ENCODE data around the gene ENDOV. TPM values are rescaled to one million over a fixed set of nuclear protein-coding genes. Genes with fewer than 3 reads are reported as not detected.

Gene ENDOV
- total and polyA plus RNA-seq, 2 of the 13 experiments (the other 11 are each of a cell fraction or from before 2014, with no cell fraction given) = 15.1 to 17.1 TPM

DNA sequence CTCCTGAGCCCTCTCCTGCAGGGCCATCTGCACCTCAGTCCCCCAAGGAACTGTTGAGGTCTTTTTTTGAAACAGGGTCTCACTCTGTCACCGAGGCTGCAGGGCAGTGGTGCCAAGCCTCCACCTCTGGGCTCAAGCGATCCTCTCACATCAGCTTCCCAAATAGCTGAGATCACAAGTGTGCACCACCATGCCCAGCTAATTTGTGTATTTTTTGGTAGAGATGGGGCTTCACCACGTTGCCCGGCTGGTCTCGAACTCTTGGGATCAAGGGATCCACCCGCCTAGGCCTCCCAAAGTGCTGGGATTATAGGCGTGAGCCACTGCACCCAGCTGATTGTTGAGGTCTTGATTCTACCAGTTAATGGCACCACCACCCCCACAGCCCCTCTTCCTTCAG is 27.9 kb upstream of the ENDOV start:
- DNase-seq (ENCODE audit: low spot score) (no peak), ATAC-seq (no peak), FAIRE-seq (no peak)
- Histone ChIP-seq H3K36me3 (replicated peaks in 1 of 2; ENCODE audit: control insufficient read depth in 1 of 2, insufficient read depth in 2 of 2, low read length in 2 of 2) (peaks cover 37 to 68% of the 10 kb centered on the region in 2 experiments), H3K79me2 (ENCODE audit: insufficient read depth, low read length) (no peaks in the 10 kb centered on the region), H3K4me2 (ENCODE audit: low read depth, low read length) (no peak overlapping the region), H3K9ac (ENCODE audit: insufficient read depth, low read depth, low read length) (no peak overlapping the region), H3K4me3 (replicated peaks in 1 of 3; ENCODE audit: insufficient read depth in 1 of 3, low read depth in 2 of 3, low read length in 3 of 3) (no peak overlapping the region), H4K20me1 (ENCODE audit: insufficient read depth, low read length) (no peaks in the 10 kb centered on the region; the same call in 1 of the 2 replicates), H2AFZ (ENCODE audit: low read length) (no peak overlapping the region), H3K4me1 (ENCODE audit: insufficient read depth, low read length) (no peaks in the 10 kb centered on the region), H3K9me3 (ENCODE audit: low read length) (no peaks in the 10 kb centered on the region), H3K27ac (ENCODE audit: extremely low read length, insufficient read depth, low read length) (no peak overlapping the region), H3K27me3 (ENCODE audit: control insufficient read depth in 1 of 2, insufficient read depth in 2 of 2, low read length in 2 of 2) (no peaks in the 10 kb centered on the region)
- 89% methylated on average over 7 of the region's 7 CpGs for WGBS (ENCODE audit: low lambda C conversion rate)
- in situ Hi-C loops (cut with HindIII; ENCODE audit: extremely low pct_ligation_motif_present, low pct_unique_long_range_greater_than_20kb) (no loop called here), intact Hi-C loops (cut with micrococcal nuclease; ENCODE audit: unreplicated experiment) (no loop called here)
- TF ChIP-seq ZNF136 (CRISPR knock-in tag; IDR thresholded peaks at IDR 0.05; ENCODE audit: low read depth) = no peak
- TF ChIP-seq, protein P1, sequence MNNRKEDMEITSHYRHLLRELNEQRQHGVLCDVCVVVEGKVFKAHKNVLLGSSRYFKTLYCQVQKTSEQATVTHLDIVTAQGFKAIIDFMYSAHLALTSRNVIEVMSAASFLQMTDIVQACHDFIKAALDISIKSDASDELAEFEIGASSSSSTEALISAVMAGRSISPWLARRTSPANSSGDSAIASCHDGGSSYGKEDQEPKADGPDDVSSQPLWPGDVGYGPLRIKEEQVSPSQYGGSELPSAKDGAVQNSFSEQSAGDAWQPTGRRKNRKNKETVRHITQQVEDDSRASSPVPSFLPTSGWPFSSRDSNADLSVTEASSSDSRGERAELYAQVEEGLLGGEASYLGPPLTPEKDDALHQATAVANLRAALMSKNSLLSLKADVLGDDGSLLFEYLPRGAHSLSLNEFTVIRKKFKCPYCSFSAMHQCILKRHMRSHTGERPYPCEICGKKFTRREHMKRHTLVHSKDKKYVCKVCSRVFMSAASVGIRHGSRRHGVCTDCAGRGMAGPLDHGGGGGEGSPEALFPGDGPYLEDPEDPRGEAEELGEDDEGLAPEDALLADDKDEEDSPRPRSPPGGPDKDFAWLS (CRISPR knock-in tag; IDR thresholded peaks at IDR 0.05; ENCODE audit: borderline replicate concordance) = no peak
- no peak for TF ChIP-seq ZBTB42 (CRISPR knock-in tag; IDR thresholded peaks at IDR 0.05)
- TF ChIP-seq CEBPB (IDR thresholded peaks at IDR 0.05; ENCODE audit: borderline replicate concordance, low read depth, low read length) = no peak
- TF ChIP-seq RFX5 (IDR thresholded peaks at IDR 0.05; ENCODE audit: low read depth, low read length) = no peak
- no peak for TF ChIP-seq RXRA (CRISPR knock-in tag; IDR thresholded peaks at IDR 0.05)
- TF ChIP-seq, protein P2, sequence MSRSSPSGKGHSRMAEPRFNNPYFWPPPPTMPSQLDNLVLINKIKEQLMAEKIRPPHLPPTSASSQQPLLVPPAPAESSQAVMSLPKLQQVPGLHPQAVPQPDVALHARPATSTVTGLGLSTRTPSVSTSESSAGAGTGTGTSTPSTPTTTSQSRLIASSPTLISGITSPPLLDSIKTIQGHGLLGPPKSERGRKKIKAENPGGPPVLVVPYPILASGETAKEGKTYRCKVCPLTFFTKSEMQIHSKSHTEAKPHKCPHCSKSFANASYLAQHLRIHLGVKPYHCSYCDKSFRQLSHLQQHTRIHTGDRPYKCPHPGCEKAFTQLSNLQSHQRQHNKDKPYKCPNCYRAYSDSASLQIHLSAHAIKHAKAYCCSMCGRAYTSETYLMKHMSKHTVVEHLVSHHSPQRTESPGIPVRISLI (CRISPR knock-in tag; IDR thresholded peaks at IDR 0.05; ENCODE audit: borderline replicate concordance) = no peak
- TF ChIP-seq CAMTA2 (CRISPR knock-in tag; IDR thresholded peaks at IDR 0.05; ENCODE audit: borderline replicate concordance) = no peak
- TF ChIP-seq SALL1 (CRISPR knock-in tag; IDR thresholded peaks at IDR 0.05) = no peak
- TF ChIP-seq ZNF292 (CRISPR knock-in tag; IDR thresholded peaks at IDR 0.05; ENCODE audit: borderline replicate concordance, low read depth) = no peak
- ChIA-PET CTCF (ENCODE audit: low intra/inter-chr PET ratio, low total read pairs) (no interaction called here), POLR2A (no interaction called here)
- BruUV-seq (replicated peaks) = no TSS peak
